K562 (cell line): Measurements from ENCODE around the gene NCKAP1. TPM values are rescaled to one million over a fixed set of nuclear protein-coding genes. Genes with fewer than 3 reads are reported as not detected.

Experiments used
- ATAC-seq: fragments of 200-7000 bp; cut with Tn5 transposase; 3 replicates; pipeline ENCODE4 v1.9.1; 2020; ENCODE audit warnings: moderate library complexity
- BruUV-seq: library from RNA; stranded (reverse); fragments of 400-500 nt; replicated peaks from 2 replicates; lab custom pipeline; 2021; lab: Mats Ljungman, UMichigan
- CTCF ChIA-PET: fragments of 300-600 bp; formaldehyde crosslinking; extraction: SDS; loops from one replicate; lab custom pipeline; 2021; ENCODE audit warnings: low intra/inter-chr PET ratio; lab: Yijun Ruan, JAX
- POLR2A ChIA-PET: fragments of 300-600, 350-650 bp; sonication (Branson Sonifier 250); formaldehyde crosslinking; extraction: SDS; loops from one replicate; lab custom pipeline; 2021; ENCODE audit warnings: antibody characterized with exemption, inconsistent platforms; lab: Yijun Ruan, JAX
- DNase-seq, 4 experiments: peaks; one replicate each; pipeline versions ENCODE4 v3.0.0 to v3.0.0-alpha.2; 2011 to 2018; ENCODE audit warnings: low spot score in 3 of 4, mixed read lengths in 3 of 4; ENCODE audit errors: extremely low read depth in 1 of 4
- FAIRE-seq: peaks from 2 replicates; lab custom pipeline; 2011; peaks lifted over from hg19 to GRCh38; lab: Jason Lieb, UNC
- H2AFZ ChIP-seq: 2 replicates; pipeline ENCODE4 v1.6.0; 2011; ENCODE audit warnings: low read depth, low read length, control low read depth, inconsistent platforms
- H3K27ac ChIP-seq: fragments of 200-600 bp; 3 replicates; pipeline ENCODE4 v1.8.0; 2011; ENCODE audit warnings: low read depth, mild to moderate bottlenecking, control low read depth, inconsistent platforms, low read length, moderate library complexity, mixed read lengths; ENCODE audit errors: extremely low read depth
- H3K27me3 ChIP-seq, 2 experiments: fragments of 300-600 bp in 1 of 2; 2 replicates in 1 of 2; 3 replicates in 1 of 2; pipeline versions ENCODE4 v1.6.0 to v1.8.0; 2011; ENCODE audit warnings: inconsistent platforms in 2 of 2, low read length in 2 of 2, mild to moderate bottlenecking in 1 of 2, mixed read lengths in 1 of 2, moderate library complexity in 1 of 2; ENCODE audit not compliant: control insufficient read depth in 2 of 2, insufficient read depth in 2 of 2
- H3K36me3 ChIP-seq: fragments of 300-600 bp; 3 replicates; pipeline ENCODE4 v1.8.0; 2011; ENCODE audit warnings: mild to moderate bottlenecking, low read length, inconsistent platforms; ENCODE audit not compliant: control insufficient read depth, insufficient read depth
- H3K4me1 ChIP-seq, 2 experiments: fragments of 200-600 bp in 1 of 2; replicated peaks in 1 of 2; 2 replicates in 1 of 2; 3 replicates in 1 of 2; pipeline versions ENCODE4 v1.5.1 to v1.8.0; 2011; ENCODE audit warnings: inconsistent platforms in 2 of 2, low read length in 2 of 2, mild to moderate bottlenecking in 1 of 2, mixed read lengths in 1 of 2, moderate library complexity in 1 of 2; ENCODE audit not compliant: control insufficient read depth in 2 of 2, insufficient read depth in 2 of 2
- H3K4me2 ChIP-seq: 2 replicates; pipeline ENCODE4 v1.6.1; 2011; ENCODE audit warnings: low read length, control low read depth, inconsistent platforms, mixed read lengths; ENCODE audit not compliant: insufficient read depth
- H3K4me3 ChIP-seq: fragments of 200-600 bp; sonication (generic), shearing (Covaris generic); 2 replicates; pipeline ENCODE4 v1.5.1; 2016; ENCODE audit warnings: control low read depth, inconsistent platforms
- H3K79me2 ChIP-seq: fragments of 200-600 bp; 3 replicates; pipeline ENCODE4 v1.8.0; 2011; ENCODE audit warnings: low read length, inconsistent platforms; ENCODE audit not compliant: control insufficient read depth, insufficient read depth
- H3K9ac ChIP-seq, 2 experiments: 2 replicates each; pipeline versions ENCODE4 v1.6.0 to v1.6.1; 2011; ENCODE audit warnings: low read depth in 2 of 2, low read length in 2 of 2, control low read depth in 1 of 2, inconsistent platforms in 1 of 2, mild to moderate bottlenecking in 1 of 2, mixed read lengths in 1 of 2; ENCODE audit not compliant: insufficient read depth in 1 of 2
- H3K9me1 ChIP-seq: one replicate; pipeline ENCODE4 v1.6.0; 2011; ENCODE audit warnings: inconsistent platforms, mild to moderate bottlenecking, low read length, moderate library complexity; ENCODE audit not compliant: control insufficient read depth, insufficient read depth
- H3K9me3 ChIP-seq: replicated peaks from 2 replicates; pipeline ENCODE4 v1.5.1; 2011; ENCODE audit warnings: low read depth, low read length, inconsistent platforms; ENCODE audit not compliant: control insufficient read depth, insufficient read depth
- H4K20me1 ChIP-seq: replicated peaks from 2 replicates; pipeline ENCODE4 v1.6.1; 2011; ENCODE audit warnings: low read length, inconsistent platforms, mixed read lengths; ENCODE audit not compliant: control insufficient read depth, insufficient read depth
- BRD9 ChIP-seq: fragments of 450-650 bp; IDR thresholded peaks from 2 replicates; pipeline ENCODE4 v1.6.1; 2018; ENCODE audit warnings: low read depth; ENCODE audit not compliant: partially characterized antibody
- HDAC1 ChIP-seq, 2 experiments: fragments of 450-650 bp; IDR thresholded peaks; 2 replicates each; pipeline ENCODE4 v1.6.1; 2016 to 2017; ENCODE audit warnings: inconsistent platforms in 1 of 2, mild to moderate bottlenecking in 1 of 2, moderate library complexity in 1 of 2
- MGA ChIP-seq: fragments of 450-650 bp; IDR thresholded peaks from 2 replicates; pipeline ENCODE4 v1.6.1; 2016; ENCODE audit warnings: mild to moderate bottlenecking, moderate library complexity
- MTA3 ChIP-seq: fragments of 450-650 bp; formaldehyde crosslinking; IDR thresholded peaks from 2 replicates; pipeline ENCODE4 v1.6.1; 2017; ENCODE audit warnings: mild to moderate bottlenecking, borderline replicate concordance
- MYBL2 ChIP-seq, 2 experiments: fragments of 450-650 bp in 1 of 2; sonication (generic) in 1 of 2; formaldehyde crosslinking in 1 of 2; IDR thresholded peaks; 2 replicates each; pipeline versions ENCODE4 v1.6.1 to v1.8.1; 2017 to 2022; ENCODE audit warnings: borderline replicate concordance in 1 of 2, inconsistent platforms in 1 of 2, low read depth in 1 of 2, mild to moderate bottlenecking in 1 of 2, missing genetic modification reagents in 1 of 2, moderate library complexity in 1 of 2
- RBFOX2 ChIP-seq: fragments of 200-400 bp; formaldehyde crosslinking; IDR thresholded peaks from 2 replicates; pipeline ENCODE4 v1.6.1; 2017; ENCODE audit warnings: low read depth, mild to moderate bottlenecking, low read length, moderate library complexity
- ZNF324 ChIP-seq: fragments of 250-450 bp; sonication (Bioruptor Pico); IDR thresholded peaks from 2 replicates; pipeline ENCODE4 v1.4.0; 2020; ENCODE audit warnings: mild to moderate bottlenecking
- WGBS: fragments of 100-300 bp; shearing (Covaris generic); methylation state at CpG from one replicate; pipeline ENCODE4 v1.1.6; 2016; ENCODE audit warnings: low coverage, mixed read lengths; ENCODE audit not compliant: insufficient coverage; ENCODE audit errors: missing lambda C conversion rate; 5-methylcytosine and 5-hydroxymethylcytosine counted together
- in situ Hi-C: fragments of 300-500 bp; cut with MboI; formaldehyde crosslinking; loops from 4 replicates; pipeline ENCODE4 v1.15.0; 2018; ENCODE audit warnings: inconsistent platforms, mixed read lengths
- intact Hi-C: fragments of 100-400 bp; cut with micrococcal nuclease; formaldehyde crosslinking; loops from 2 replicates; pipeline ENCODE4 v1.14.2; 2022
- polyA plus RNA-seq, 8 experiments: library from polyadenylated mRNA; depleted of rRNA in 4 of 8; stranded (reverse) in 5 of 8; unstranded in 3 of 8; fragments of >200 nt; fragmentation: Nextera tagmentation in 2 of 8; fragmentation: Illumina TruSeq in 1 of 8; extraction: Ambion mirVana in 2 of 8; extraction: Trizol in 1 of 8; gene quantifications; 2 replicates each; pipeline versions ENCODE4 v1.2.1 to v1.2.3, GENCODE V29; 2011 to 2014; ENCODE audit warnings: inconsistent platforms in 1 of 8, missing spikeins in 1 of 8
- total RNA-seq, 7 experiments: library from RNA; depleted of rRNA in 6 of 7; stranded (reverse); fragments of >200 nt in 6 of 7; fragmentation: Illumina TruSeq in 2 of 7; extraction: Trizol in 2 of 7; gene quantifications; 2 replicates each; pipeline versions ENCODE4 v1.2.1 to v1.2.3, GENCODE V29; 2011 to 2021; ENCODE audit warnings: low replicate concordance in 1 of 7

NCKAP1 gene
- total and polyA plus RNA-seq, 9 of the 15 experiments (the other 6 are each of a cell fraction or from before 2014, with no cell fraction given) = 34.0 to 153 (median 88.7) TPM

- H3K9ac ChIP-seq = peak overlapping the region in 1 of 2 experiments; percentile 82; a peak in 2 of 4 replicates
- H3K9me1 ChIP-seq = no peaks in the 10 kb centered on the region
- CTCF ChIA-PET = interaction anchor here (0.6 kb wide), 1 partner anchor 97 kb away, joined by 4 read pairs; no protein-coding TSS in a partner anchor
- H3K4me3 ChIP-seq = peak overlapping the region; percentile 76
- peak overlapping the region; percentile 74 for H3K27ac ChIP-seq
- H3K36me3 ChIP-seq = peaks cover 3% of the 10 kb centered on the region; the same call in 1 of the 3 replicates
- intact Hi-C loops (loop anchor here (5.0 kb wide), 1 partner anchor 1172 kb away; no protein-coding TSS in a partner anchor), in situ Hi-C loops (no loop called here)
- BruUV-seq = no TSS peak
- H3K4me1 ChIP-seq = peaks cover 16 to 31% of the 10 kb centered on the region in 2 experiments
- POLR2A ChIA-PET = interaction anchor here (1.4 to 2.7 kb wide), 3 partner anchors 11 to 22 kb away, joined by 3 to 16 read pairs (median 5); no protein-coding TSS in a partner anchor
- FAIRE-seq (no peak), ATAC-seq (peak; percentile 27), DNase-seq (peak in 1 of 4 experiments; percentile 47)
- WGBS = 26% methylated on average over 2 of the region's 2 CpGs
- H3K4me2 ChIP-seq = peak overlapping the region; percentile 74
- no peaks in the 10 kb centered on the region for H4K20me1 ChIP-seq
- H3K27me3 ChIP-seq = no peaks in the 10 kb centered on the region
- 0 out of 2 replicates have a peak overlapping the region, but pooled peaks have one; percentile 3 for H2AFZ ChIP-seq
- no peaks in the 10 kb centered on the region for H3K9me3 ChIP-seq
- H3K79me2 ChIP-seq = peaks cover 77% of the 10 kb centered on the region
- TF ChIP-seq HDAC1 (IDR thresholded peaks at IDR 0.05) (peak in 1 of 2 experiments; percentile 43; a peak in 1 of 4 replicates), MTA3 (peak; percentile 83; the same call in 1 of the 2 replicates), BRD9 (peak; percentile 54), MYBL2 (IDR thresholded peaks at IDR 0.05; ENCODE audit: low read depth) (0 out of 2 replicates have a peak, but pooled peaks have one; percentile 48), MYBL2 (CRISPR knock-in tag; IDR thresholded peaks at IDR 0.05; ENCODE audit: borderline replicate concordance) (no peak), RBFOX2 (0 out of 2 replicates have a peak, but pooled peaks have one; percentile 12), MGA (0 out of 2 replicates have a peak, but pooled peaks have one; percentile 16), ZNF324 (no peak)
Measured at GRCh38 chr2:183035298-183035953, 2.8 kb downstream of the NCKAP1 start.
